HG03039 (cell line): Measurements from ENCODE around the gene HVCN1.
"Not testable (repeated sequence)": the region's sequence is repeated elsewhere in the genome, so short reads cannot be mapped to it uniquely, and the experiment has no call there.

ENCODE experiments used
- ATAC-seq: cut with Tn5 transposase; IDR thresholded peaks from one replicate; pipeline ENCODE4 v1.9.1; 2021; ENCODE audit warnings: mild to moderate bottlenecking, moderate library complexity; ENCODE audit not compliant: unreplicated experiment

HVCN1 gene

GRCh38 chr12:110668480-110669192, 20.3 kb downstream of the HVCN1 start:
- ATAC-seq, result no peak

DNA sequence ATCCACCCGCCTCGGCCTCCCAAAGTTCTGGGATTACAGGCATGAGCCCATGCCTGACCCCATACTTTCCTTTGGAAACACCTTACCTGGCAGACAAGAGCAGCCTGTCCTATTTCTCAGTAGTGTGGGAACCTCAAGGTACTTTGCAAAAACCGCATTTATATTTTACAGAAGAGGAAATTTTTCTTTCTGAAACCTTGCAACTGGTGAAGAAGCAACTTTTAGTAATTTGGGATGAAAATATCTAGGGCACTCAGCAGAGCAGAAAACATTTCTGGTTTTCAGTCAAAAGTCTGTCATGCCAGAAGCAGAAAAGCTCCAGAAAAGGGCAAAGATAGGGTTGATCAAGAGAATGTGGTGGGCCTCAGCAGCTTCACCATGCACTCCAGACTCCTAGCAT, 21.2 kb downstream of the HVCN1 start:
- ATAC-seq, result no peak

- no peak for ATAC-seq
Measured at GRCh38 chr12:110666892-110667291, 22.0 kb downstream of the HVCN1 start.

DNA sequence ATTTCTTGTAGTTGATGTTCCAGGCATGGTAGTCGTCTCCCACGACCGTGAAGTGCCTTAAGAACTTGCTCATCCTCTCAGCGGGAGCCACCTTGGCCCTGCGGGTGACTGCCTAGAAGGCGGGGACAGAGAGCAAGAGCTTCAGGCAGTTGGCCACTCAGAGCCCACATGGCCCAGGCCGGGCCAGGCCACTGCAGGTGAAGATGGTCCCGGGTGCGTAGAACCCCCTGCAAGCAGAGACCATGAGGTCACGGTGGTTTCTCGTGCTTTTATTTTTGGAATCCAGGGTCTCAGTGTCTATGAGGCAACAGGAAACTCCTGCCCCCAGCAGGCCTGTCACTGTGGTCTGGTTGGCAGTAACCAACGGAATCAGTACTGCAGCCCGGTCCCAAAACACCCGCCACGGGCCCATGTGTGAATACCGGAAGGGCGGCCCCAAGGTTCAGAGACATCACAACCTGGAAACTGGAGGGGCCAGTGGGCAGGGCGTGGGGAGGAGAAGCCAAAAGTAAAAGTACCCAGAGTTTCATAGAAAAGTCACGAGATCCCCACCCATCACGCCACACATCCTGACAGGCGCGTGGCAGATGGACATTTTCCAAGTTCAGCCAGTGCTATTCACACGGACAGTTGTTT, 27.5 kb downstream of the HVCN1 start:
- peak; percentile 81 for ATAC-seq

DNA sequence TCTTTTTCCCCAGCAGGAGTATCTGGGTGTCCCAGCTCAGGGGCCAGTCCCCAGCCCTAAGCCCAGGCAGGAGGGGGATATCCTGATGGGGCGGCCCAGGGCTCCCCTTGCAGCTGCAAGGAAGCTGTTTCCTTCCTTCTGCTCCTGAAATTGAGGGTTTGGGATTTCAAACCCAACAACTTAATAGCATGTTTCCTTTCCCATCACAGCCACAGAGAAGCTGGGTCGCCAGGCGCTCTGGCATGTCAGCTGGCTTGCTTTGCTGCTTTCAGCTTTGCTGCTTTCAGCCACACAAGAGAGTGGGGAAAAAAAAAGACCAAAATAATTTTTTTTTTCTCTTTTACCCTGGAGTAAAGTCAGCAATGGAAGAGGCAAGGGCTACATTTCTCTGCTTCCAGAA, 30.0 kb downstream of the HVCN1 start:
- no peak for ATAC-seq

DNA sequence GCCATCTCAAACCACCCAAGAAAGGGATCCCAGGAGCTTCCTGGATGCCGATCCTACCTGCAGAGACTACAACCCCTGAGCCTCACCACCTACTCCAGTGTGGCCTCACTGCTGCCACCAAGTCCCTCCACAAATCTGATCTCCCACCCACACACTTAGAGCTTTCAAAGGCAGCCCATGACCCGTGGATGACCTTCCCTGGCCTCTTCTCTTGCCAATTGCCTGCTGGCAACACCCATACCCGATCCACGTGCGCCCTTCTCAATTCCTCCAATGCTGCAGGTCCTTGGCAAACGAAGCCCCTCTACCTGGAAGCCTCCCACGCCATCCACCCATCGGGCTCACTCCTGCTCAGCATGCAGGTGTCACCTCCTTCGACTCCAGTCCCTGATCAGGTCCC, 30.7 kb downstream of the HVCN1 start:
- ATAC-seq, result no peak

- no peak for ATAC-seq
Measured at GRCh38 chr12:110657747-110658146, 31.2 kb downstream of the HVCN1 start.

DNA sequence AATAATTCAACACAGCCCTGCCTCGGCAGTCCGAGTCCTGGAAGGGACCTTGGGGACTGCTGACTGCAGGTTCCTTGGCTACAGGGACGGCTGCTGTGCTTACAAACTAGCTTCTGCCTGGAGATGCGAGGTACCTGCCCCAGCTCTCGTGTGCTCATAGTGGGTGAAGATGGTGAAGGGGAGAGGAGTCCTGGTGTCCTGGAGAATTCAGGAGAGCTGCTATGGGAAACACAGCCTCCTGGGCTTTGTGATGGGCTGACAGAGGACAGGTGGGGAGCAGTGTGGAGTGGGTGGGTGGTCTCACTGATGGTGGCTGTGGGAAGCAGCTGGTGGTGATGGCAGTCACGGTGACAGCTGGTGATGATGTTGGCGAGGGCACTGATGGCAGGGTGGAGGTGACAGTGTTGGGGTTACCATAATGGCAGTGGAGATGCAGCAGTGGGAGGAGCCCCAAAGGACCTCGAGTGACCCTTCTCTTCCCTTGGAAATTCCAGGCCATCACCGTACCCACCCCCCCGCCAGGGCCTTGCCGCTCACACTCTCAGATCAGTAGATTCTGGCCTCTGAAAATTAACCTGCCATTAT, 32.8 kb downstream of the HVCN1 start:
- ATAC-seq, result no peak

GRCh38 chr12:110654238-110654637, 34.7 kb downstream of the HVCN1 start:
- ATAC-seq, result not testable (repeated sequence)

GRCh38 chr12:110649341-110649847, 39.5 kb downstream of the HVCN1 start:
- no peak for ATAC-seq

- ATAC-seq, result no peak
Measured at GRCh38 chr12:110647631-110648040, 41.3 kb downstream of the HVCN1 start.

DNA sequence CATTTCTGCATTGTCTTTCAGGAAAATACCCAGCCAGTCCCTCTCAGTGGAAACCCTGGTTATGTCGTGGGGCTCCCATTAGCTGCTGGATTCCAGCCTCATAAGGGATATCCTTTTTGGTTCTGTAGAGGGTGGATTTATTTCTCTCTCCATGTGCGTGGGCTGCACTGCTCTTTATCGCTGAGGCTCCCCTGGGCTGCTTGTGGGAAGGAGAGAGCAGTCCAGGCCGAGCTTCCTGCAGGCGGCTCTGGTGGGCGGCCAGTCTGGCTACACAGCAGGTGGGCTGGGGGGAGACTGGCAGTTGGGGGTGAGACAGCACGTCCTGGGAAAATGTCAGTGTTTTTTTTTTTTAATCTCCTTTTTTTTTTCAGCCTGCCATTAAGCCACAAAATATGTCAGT, 47.4 kb downstream of the HVCN1 start:
- no peak for ATAC-seq

DNA sequence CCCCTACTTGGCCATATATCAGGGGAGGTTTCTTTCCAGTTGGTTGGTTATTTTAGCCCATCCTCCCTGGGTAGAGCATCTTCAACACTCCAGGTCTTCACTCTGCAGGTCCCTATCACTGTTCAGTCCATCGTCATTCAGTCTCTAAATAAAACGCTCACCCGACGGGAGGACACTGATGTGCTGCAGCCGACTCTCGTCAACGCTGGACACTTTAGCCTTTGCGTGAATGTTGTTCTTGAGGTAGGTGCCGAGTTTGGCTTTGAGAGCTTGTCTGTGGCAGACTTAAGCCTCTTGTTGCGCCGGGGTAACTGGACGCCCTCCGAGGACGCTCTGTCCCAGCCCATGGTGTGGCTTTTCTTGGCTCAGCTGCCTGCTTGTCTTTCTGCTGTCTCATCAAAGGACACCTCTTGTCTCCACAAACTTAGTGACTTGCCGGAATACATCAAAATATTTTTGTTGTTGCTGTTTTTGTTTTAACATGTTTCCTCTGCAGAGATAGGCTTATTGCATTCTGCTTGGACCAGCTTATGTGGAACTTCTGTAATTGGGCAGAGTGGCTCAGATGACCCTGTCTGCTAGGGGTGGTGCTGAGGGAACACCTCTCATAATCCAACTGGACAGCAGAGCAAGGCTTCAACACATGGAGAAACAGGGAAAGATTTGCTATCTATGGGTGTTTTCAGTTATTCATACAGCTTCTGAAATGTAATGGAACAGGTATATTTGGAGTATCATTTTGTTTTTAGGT, 48.5 kb downstream of the HVCN1 start:
- ATAC-seq, result no peak

DNA sequence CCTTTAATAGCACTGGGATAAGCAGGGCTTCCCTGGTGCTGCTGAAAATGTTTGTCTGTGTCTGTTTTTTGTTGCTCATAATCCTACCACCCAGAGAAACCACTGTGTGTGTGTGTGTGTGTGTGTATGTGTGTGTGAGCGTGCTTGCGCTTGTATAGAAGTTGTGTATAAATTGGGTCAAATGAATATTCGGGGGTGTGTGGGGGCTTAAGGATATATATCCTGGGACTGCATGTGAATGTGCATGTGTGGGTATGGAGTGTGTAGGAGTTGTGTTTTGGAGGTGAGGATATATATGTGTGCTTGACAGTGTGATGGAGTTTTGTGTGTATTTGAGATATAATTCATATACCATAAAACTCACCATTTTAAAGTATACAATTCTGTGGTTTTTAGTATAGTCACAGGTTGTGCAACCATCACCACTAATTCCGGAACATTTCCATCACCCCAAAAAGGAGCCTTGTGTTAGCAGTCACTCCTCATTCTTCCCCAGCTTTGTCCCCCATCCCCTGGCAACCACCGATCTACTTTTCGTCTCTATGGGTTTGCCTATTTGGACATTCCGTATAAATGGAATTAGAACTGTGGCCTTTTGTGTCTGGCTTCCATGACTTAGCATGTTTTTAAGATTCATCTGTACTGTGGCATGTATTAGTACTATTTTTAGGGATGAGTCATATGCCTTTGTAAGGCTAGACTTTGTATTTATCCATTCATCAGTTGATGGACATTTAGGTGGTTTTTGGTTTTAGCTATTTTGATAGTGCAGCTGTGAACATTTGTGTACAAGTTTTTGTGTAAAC, 49.4 kb downstream of the HVCN1 start:
- no peak for ATAC-seq

- no peak for ATAC-seq
Measured at GRCh38 chr12:110638796-110639195, 50.1 kb downstream of the HVCN1 start.

DNA sequence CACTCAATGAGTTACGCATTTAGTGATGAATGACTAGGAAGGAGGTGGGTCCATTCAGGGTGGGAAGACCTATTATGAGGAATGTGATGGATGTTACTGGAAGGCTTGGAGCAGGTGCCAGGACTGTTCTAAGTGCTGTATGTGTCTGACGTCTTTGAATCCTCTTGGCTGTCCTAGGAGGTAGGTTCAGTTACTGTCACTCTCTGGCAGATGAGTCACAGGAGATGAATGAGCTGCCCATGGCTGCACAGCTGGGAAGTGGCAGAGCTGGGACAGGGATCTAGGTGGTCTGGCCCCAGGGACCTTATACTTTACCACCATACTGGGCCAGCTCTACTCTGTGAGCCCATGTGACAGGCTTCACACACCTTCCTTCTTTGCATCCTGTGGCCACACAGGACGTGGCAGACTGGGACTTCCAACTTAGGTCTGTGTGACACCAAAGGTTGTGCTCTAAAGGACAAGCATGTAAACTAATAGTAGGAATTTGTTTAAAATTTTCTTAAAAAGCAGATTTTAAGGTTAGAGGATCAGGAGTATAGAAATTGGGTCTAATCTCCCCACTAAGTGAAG, 51.0 kb downstream of the HVCN1 start:
- no peak for ATAC-seq

- no peak for ATAC-seq
Measured at GRCh38 chr12:110636516-110636915, 52.4 kb downstream of the HVCN1 start.

GRCh38 chr12:110635055-110635454, 53.9 kb downstream of the HVCN1 start:
- no peak for ATAC-seq

DNA sequence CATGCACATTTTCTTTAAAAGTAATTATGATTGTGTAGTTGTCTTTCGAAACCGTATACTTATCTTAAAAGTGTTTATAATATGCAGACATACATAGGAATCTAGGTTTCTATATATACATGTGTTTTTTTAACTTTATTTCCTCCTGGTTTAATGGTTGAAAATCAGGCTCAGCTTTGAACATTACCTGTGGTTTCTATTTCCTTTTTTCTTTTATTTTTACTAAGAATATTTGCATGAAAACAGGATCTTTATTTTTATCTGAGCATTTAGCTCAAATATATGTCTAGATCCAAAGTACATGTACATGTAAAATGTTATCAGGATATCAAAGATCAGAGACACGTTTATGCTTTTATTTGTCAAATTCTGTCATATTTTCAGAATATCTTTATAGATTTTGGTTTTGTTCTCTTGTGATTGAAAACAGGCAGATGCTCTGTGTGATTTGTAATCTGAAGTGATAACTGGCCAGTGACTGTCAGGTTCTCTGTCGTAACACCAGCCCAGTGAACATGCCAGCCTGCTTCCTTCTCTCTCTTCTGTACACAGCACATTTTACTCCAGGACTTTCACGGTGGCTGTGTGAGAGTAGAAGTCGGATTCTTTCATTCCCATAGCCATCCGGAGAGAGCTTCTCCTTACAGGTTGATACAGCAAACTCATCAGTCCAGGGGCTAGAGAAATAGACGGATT, 61.3 kb downstream of the HVCN1 start:
- no peak for ATAC-seq

- no peak for ATAC-seq
Measured at GRCh38 chr12:110622582-110622981, 66.3 kb downstream of the HVCN1 start.
